GM18511 (cell line): ENCODE measurements around the gene TSPAN3.

Experiments
- ATAC-seq: cut with Tn5 transposase; IDR thresholded peaks from one replicate; pipeline ENCODE4 v1.9.1; 2021; ENCODE audit warnings: mild to moderate bottlenecking, moderate library complexity; ENCODE audit not compliant: unreplicated experiment

TSPAN3 gene

DNA sequence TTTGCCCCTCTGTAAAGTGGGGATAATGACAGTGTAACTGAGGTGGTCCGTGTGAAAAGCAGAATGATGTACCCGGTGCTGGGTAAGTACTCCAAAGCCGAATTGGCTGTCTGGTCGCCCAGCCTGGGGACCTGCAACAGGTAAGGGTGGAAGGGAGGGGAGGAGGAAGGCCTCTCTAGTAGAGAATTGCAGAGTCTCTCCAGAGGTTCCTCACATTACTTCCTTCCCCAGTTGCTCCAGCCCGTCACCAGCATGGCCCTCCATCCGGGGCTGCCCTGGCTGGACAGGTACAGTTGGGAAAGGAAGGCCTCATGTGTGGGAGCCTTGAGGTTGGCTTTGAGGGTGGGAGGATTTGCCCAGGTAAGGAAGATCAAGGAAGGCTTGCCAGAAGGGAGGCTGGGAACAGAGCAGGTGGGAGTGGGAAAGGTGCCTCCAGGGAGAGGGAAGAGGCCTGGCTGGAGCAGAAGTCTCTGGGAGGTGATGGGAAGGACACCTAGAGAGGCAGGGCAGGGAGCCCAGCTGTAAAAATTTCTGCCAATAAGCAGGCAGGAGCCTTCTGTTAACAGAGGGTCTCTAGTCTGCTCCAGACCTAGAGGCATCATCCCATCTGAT lies 77.7 kb downstream of the TSPAN3 start:
- ATAC-seq: no peak

DNA sequence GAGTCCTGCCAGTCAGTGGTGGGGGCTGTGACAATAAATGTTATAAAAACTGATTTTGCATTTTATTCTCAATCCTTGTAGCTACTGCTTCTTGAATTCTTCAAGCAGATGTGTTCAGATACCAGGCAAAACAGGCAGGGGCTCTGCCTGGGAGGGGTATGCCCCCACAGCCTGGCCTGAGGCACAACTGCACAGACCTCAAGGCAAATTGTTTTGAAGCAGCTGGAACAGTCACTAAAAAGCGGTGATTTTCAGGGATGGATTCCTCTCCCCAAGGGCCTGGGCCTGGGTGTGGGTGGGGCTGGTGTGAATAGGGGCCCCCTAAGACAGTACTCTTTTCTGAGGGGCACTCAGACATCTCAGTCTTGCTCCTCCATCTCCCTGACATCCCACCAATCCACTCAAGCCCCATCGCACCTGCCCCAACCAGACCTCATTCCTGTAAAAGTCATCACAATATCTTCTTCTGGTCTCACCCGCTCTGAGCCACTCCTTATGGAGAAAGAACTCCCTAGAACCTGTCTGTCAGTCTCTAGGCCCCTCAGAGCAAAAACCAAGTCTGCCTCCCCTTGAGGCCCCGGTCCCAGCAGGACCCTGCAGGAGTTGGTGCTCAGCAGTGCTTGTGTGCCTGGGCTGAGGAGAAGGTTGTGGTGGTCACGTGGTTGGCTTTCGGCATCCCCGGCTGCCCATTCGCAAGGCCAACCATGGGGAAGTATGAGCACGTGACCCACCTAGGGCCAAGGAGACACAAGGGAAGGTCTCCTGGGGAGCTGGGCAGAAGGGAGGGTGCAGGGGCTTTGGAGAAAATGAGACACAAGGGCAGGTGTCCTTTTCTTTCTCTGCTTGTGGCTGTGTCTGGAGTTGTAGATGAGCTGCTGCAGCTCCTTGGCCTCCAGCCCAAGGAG lies 78.9 kb downstream of the TSPAN3 start:
- ATAC-seq: no peak
